ENCODE results near the gene NOL6.

DNA sequence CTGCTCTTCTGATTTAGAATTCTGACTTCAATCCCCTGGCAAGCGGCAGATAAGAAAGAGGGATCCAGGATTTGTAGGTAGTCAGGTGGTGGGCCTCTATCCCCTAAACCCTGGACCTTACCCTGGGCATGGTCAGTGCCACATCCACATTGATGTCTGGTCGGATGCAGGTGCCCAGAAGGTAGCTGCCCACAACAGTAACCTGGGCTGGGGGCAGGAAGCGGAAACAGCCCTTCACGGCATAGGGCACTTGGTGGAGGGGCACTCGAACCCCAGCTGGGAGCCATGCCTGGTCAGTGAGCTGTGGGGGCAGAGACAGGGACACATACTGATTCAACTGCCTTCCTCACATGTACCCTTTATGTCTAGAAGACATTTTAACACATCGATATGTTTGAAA, 3.8 kb downstream of the NOL6 start:
- TF ChIP-seq, protein P1, sequence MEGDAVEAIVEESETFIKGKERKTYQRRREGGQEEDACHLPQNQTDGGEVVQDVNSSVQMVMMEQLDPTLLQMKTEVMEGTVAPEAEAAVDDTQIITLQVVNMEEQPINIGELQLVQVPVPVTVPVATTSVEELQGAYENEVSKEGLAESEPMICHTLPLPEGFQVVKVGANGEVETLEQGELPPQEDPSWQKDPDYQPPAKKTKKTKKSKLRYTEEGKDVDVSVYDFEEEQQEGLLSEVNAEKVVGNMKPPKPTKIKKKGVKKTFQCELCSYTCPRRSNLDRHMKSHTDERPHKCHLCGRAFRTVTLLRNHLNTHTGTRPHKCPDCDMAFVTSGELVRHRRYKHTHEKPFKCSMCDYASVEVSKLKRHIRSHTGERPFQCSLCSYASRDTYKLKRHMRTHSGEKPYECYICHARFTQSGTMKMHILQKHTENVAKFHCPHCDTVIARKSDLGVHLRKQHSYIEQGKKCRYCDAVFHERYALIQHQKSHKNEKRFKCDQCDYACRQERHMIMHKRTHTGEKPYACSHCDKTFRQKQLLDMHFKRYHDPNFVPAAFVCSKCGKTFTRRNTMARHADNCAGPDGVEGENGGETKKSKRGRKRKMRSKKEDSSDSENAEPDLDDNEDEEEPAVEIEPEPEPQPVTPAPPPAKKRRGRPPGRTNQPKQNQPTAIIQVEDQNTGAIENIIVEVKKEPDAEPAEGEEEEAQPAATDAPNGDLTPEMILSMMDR (IDR thresholded peaks at IDR 0.05) = no peak
- TF ChIP-seq POLR2A (IDR thresholded peaks at IDR 0.05) (no peak), EP300 (IDR thresholded peaks at IDR 0.05) (no peak)
